Fibroblast of peridontal ligament (primary cell): Measurements from ENCODE around the gene VWA3B.
A peak's percentile ranks its signal among the peaks of the same experiment; 100 is the strongest.
"Not testable (repeated sequence)": the region's sequence is repeated elsewhere in the genome, so short reads cannot be mapped to it uniquely, and the experiment has no call there.

ENCODE experiments used
- DNase-seq: peaks from one replicate; pipeline ENCODE4 v3.0.0-alpha.2; 2010; ENCODE audit errors: extremely low read depth

Gene VWA3B

GRCh38 chr2:98130073-98130472 lies 43.1 kb downstream of the VWA3B start:
- DNase-seq, result not testable (repeated sequence)

GRCh38 chr2:98134172-98135005 lies 47.4 kb downstream of the VWA3B start:
- no peak for DNase-seq

GRCh38 chr2:98137196-98137595 lies 50.2 kb downstream of the VWA3B start:
- no peak for DNase-seq

GRCh38 chr2:98138978-98139377 lies 52.0 kb downstream of the VWA3B start:
- not testable (repeated sequence) for DNase-seq

GRCh38 chr2:98140210-98140609 lies 53.2 kb downstream of the VWA3B start:
- no peak for DNase-seq

- no peak for DNase-seq
These were observed 55.3 kb downstream of the VWA3B start for GRCh38 chr2:98142106-98142791.

GRCh38 chr2:98145070-98145469 lies 58.1 kb downstream of the VWA3B start:
- no peak for DNase-seq

GRCh38 chr2:98147900-98148299 lies 60.9 kb downstream of the VWA3B start:
- DNase-seq, result not testable (repeated sequence)

- no peak for DNase-seq
These were observed 61.8 kb downstream of the VWA3B start for GRCh38 chr2:98148595-98149332.

- DNase-seq, result peak; percentile 82
These were observed 62.3 kb downstream of the VWA3B start for GRCh38 chr2:98149333-98149697.

GRCh38 chr2:98153481-98153880 lies 66.5 kb downstream of the VWA3B start:
- no peak for DNase-seq

GRCh38 chr2:98155291-98155690 lies 68.3 kb downstream of the VWA3B start:
- DNase-seq, result no peak

- no peak for DNase-seq
These were observed 68.7 kb downstream of the VWA3B start for GRCh38 chr2:98155716-98156115.

- no peak for DNase-seq
These were observed 69.3 kb downstream of the VWA3B start for GRCh38 chr2:98156304-98156703.

- no peak for DNase-seq
These were observed 70.6 kb downstream of the VWA3B start for GRCh38 chr2:98157557-98157956.

- no peak for DNase-seq
These were observed 71.3 kb downstream of the VWA3B start for GRCh38 chr2:98158305-98158704.

- DNase-seq, result no peak
These were observed 73.6 kb downstream of the VWA3B start for GRCh38 chr2:98160554-98160953.

- DNase-seq, result no peak
These were observed 74.2 kb downstream of the VWA3B start for GRCh38 chr2:98161186-98161585.

- no peak for DNase-seq
These were observed 77.3 kb downstream of the VWA3B start for GRCh38 chr2:98164256-98164655.

GRCh38 chr2:98165516-98166071 lies 78.6 kb downstream of the VWA3B start:
- DNase-seq, result no peak

- no peak for DNase-seq
These were observed 80.9 kb downstream of the VWA3B start for GRCh38 chr2:98167916-98168315.

GRCh38 chr2:98170076-98170475 lies 83.1 kb downstream of the VWA3B start:
- no peak for DNase-seq
